ACC112 (cell line): Measurements from ENCODE around the gene ERMN.

Experiments used
- H2AFZ ChIP-seq: fragments of 200-600 bp; sonication (generic); one replicate; pipeline ENCODE4 v1.6.0; 2017; ENCODE audit warnings: antibody characterized with exemption, low read length; ENCODE audit not compliant: unreplicated experiment
- H3K27ac ChIP-seq: fragments of 200-600 bp; sonication (generic); 2 replicates; pipeline ENCODE4 v1.5.1; 2014; ENCODE audit warnings: low read depth, mild to moderate bottlenecking, antibody characterized with exemption, low read length, moderate library complexity
- H3K27me3 ChIP-seq: fragments of 200-600 bp; sonication (generic); 2 replicates; pipeline ENCODE4 v1.6.1; 2014; ENCODE audit warnings: mild to moderate bottlenecking, antibody characterized with exemption, low read length, moderate library complexity, mixed read lengths; ENCODE audit not compliant: insufficient read depth
- H3K36me3 ChIP-seq: fragments of 200-600 bp; sonication (generic); 2 replicates; pipeline ENCODE4 v1.6.1; 2016; ENCODE audit warnings: mild to moderate bottlenecking, antibody characterized with exemption, low read length, moderate library complexity, mixed read lengths; ENCODE audit not compliant: insufficient read depth
- H3K4me1 ChIP-seq: fragments of 200-600 bp; sonication (generic); one replicate; pipeline ENCODE4 v1.6.1; 2016; ENCODE audit warnings: low read length, mixed read lengths; ENCODE audit not compliant: insufficient read depth, unreplicated experiment, control insufficient read depth
- H3K4me3 ChIP-seq: fragments of 200-600 bp; sonication (generic); 2 replicates; pipeline ENCODE4 v1.5.1; 2014; ENCODE audit warnings: mild to moderate bottlenecking, low read depth, low read length
- H3K79me2 ChIP-seq: fragments of 200-600 bp; sonication (generic); one replicate; pipeline ENCODE4 v1.6.0; 2016; ENCODE audit warnings: low read length; ENCODE audit not compliant: control insufficient read depth, unreplicated experiment, insufficient read depth

Gene ERMN

GRCh38 chr2:157327621-157328500, 2.2 kb upstream of the ERMN start:
- peaks cover 9% of the 10 kb centered on the region for H3K4me1 ChIP-seq
- H3K79me2 ChIP-seq, result no peaks in the 10 kb centered on the region
- no peaks in the 10 kb centered on the region for H3K36me3 ChIP-seq
- no peaks in the 10 kb centered on the region for H3K27me3 ChIP-seq
- 0 out of 2 replicates have a peak overlapping the region, but pooled peaks have one; percentile 2 for H3K4me3 ChIP-seq
- peak overlapping the region; percentile 66 for H2AFZ ChIP-seq
- no peak overlapping the region for H3K27ac ChIP-seq

- Histone ChIP-seq H3K27me3 (no peaks in the 10 kb centered on the region), H3K27ac (no peak overlapping the region), H3K36me3 (no peaks in the 10 kb centered on the region), H3K4me3 (no peak overlapping the region), H3K4me1 (peaks cover 9% of the 10 kb centered on the region), H3K79me2 (no peaks in the 10 kb centered on the region), H2AFZ (no peak overlapping the region)
Measured at GRCh38 chr2:157327200-157327599, 1.6 kb upstream of the ERMN start.

GRCh38 chr2:157326698-157327097, 1.1 kb upstream of the ERMN start:
- Histone ChIP-seq H3K27ac (no peak overlapping the region), H2AFZ (no peak overlapping the region), H3K4me1 (peaks cover 9% of the 10 kb centered on the region)

GRCh38 chr2:157324331-157324843, 1.2 kb downstream of the ERMN start:
- peaks cover 9% of the 10 kb centered on the region for H3K4me1 ChIP-seq
- H3K36me3 ChIP-seq, result no peaks in the 10 kb centered on the region
- no peak overlapping the region for H2AFZ ChIP-seq

More at GRCh38 chr2:157326698-157327097, 1.1 kb upstream of the ERMN start:
- Histone ChIP-seq H3K27me3 (no peaks in the 10 kb centered on the region), H3K36me3 (no peaks in the 10 kb centered on the region), H3K4me3 (no peak overlapping the region), H3K79me2 (no peaks in the 10 kb centered on the region)

GRCh38 chr2:157322432-157322831, 3.2 kb downstream of the ERMN start:
- H3K79me2 ChIP-seq, result no peaks in the 10 kb centered on the region
- H3K27me3 ChIP-seq, result no peaks in the 10 kb centered on the region
- H3K4me3 ChIP-seq, result no peak overlapping the region
- no peaks in the 10 kb centered on the region for H3K36me3 ChIP-seq
- no peak overlapping the region for H3K27ac ChIP-seq
- H2AFZ ChIP-seq, result no peak overlapping the region
- H3K4me1 ChIP-seq, result no peaks in the 10 kb centered on the region

More at GRCh38 chr2:157324331-157324843, 1.2 kb downstream of the ERMN start:
- Histone ChIP-seq H3K4me3 (no peak overlapping the region), H3K27me3 (no peaks in the 10 kb centered on the region), H3K79me2 (no peaks in the 10 kb centered on the region), H3K27ac (no peak overlapping the region)

GRCh38 chr2:157321466-157321865, 4.2 kb downstream of the ERMN start:
- Histone ChIP-seq H3K4me1 (no peaks in the 10 kb centered on the region), H3K4me3 (no peak overlapping the region), H2AFZ (no peak overlapping the region), H3K36me3 (no peaks in the 10 kb centered on the region), H3K27ac (no peak overlapping the region), H3K79me2 (no peaks in the 10 kb centered on the region), H3K27me3 (no peaks in the 10 kb centered on the region)

GRCh38 chr2:157320409-157320808, 5.2 kb downstream of the ERMN start:
- no peak overlapping the region for H3K4me3 ChIP-seq
- H3K27ac ChIP-seq, result no peak overlapping the region
- H3K4me1 ChIP-seq, result no peaks in the 10 kb centered on the region
- no peaks in the 10 kb centered on the region for H3K27me3 ChIP-seq
- H3K79me2 ChIP-seq, result no peaks in the 10 kb centered on the region
- H2AFZ ChIP-seq, result no peak overlapping the region
- H3K36me3 ChIP-seq, result no peaks in the 10 kb centered on the region

- Histone ChIP-seq H3K36me3 (no peaks in the 10 kb centered on the region), H2AFZ (no peak overlapping the region), H3K27ac (no peak overlapping the region), H3K79me2 (no peaks in the 10 kb centered on the region), H3K27me3 (no peaks in the 10 kb centered on the region), H3K4me1 (no peaks in the 10 kb centered on the region), H3K4me3 (no peak overlapping the region)
Measured at GRCh38 chr2:157319795-157320194, 5.8 kb downstream of the ERMN start.

- no peaks in the 10 kb centered on the region for H3K4me1 ChIP-seq
- no peak overlapping the region for H2AFZ ChIP-seq
- no peaks in the 10 kb centered on the region for H3K36me3 ChIP-seq
- H3K79me2 ChIP-seq, result no peaks in the 10 kb centered on the region
- H3K4me3 ChIP-seq, result no peak overlapping the region
- no peak overlapping the region for H3K27ac ChIP-seq
- H3K27me3 ChIP-seq, result no peaks in the 10 kb centered on the region
Measured at GRCh38 chr2:157318884-157319283, 6.7 kb downstream of the ERMN start.

GRCh38 chr2:157315901-157316300, 9.7 kb downstream of the ERMN start:
- Histone ChIP-seq H3K4me3 (no peak overlapping the region), H3K79me2 (no peaks in the 10 kb centered on the region), H2AFZ (no peak overlapping the region), H3K36me3 (no peaks in the 10 kb centered on the region), H3K4me1 (peaks cover 22% of the 10 kb centered on the region), H3K27ac (no peak overlapping the region), H3K27me3 (no peaks in the 10 kb centered on the region)
